ENCODE measurements around the gene ACAP3. TPM values are rescaled to one million over a fixed set of nuclear protein-coding genes. Genes with fewer than 3 reads are reported as not detected.

Gene ACAP3
- total and polyA plus RNA-seq, 9 donors = 28.2 to 63.5 (median 50.6) TPM

GRCh38 chr1:1244192-1244811 lies 63.4 kb downstream of the ACAP3 start:
- H3K4me1 ChIP-seq (ENCODE audit: control insufficient read depth, insufficient read depth, low read length) = peaks cover 28% of the 10 kb centered on the region
- H3K36me3 ChIP-seq (ENCODE audit: control insufficient read depth, insufficient read depth, low read length) = no peaks in the 10 kb centered on the region
- H3K27me3 ChIP-seq (ENCODE audit: control insufficient read depth, insufficient read depth, low read length) = peaks cover 52% of the 10 kb centered on the region
- 41% methylated on average over 27 of the region's 30 CpGs for WGBS (ENCODE audit: insufficient coverage)
- H3K27ac ChIP-seq (ENCODE audit: low read length) = no peak overlapping the region
- DNase-seq = no peak
- H3K4me3 ChIP-seq (ENCODE audit: low read length) = no peak overlapping the region
- H3K9me3 ChIP-seq (replicated peaks; ENCODE audit: control insufficient read depth, low read depth, low read length) = no peaks in the 10 kb centered on the region

GRCh38 chr1:1243807-1244191 lies 63.9 kb downstream of the ACAP3 start:
- Histone ChIP-seq H3K4me3 (ENCODE audit: low read length) (no peak overlapping the region), H3K27me3 (ENCODE audit: control insufficient read depth, insufficient read depth, low read length) (peaks cover 57% of the 10 kb centered on the region), H3K36me3 (ENCODE audit: control insufficient read depth, insufficient read depth, low read length) (no peaks in the 10 kb centered on the region), H3K4me1 (ENCODE audit: control insufficient read depth, insufficient read depth, low read length) (peaks cover 33% of the 10 kb centered on the region), H3K27ac (ENCODE audit: low read length) (no peak overlapping the region), H3K9me3 (replicated peaks; ENCODE audit: control insufficient read depth, low read depth, low read length) (no peaks in the 10 kb centered on the region)
- no peak for DNase-seq
- WGBS (ENCODE audit: insufficient coverage) = 38% methylated on average over 18 of the region's 23 CpGs

- no peak overlapping the region for H3K27ac ChIP-seq (ENCODE audit: low read length)
- 88% methylated on average over 18 of the region's 23 CpGs for WGBS (ENCODE audit: insufficient coverage)
- no peak overlapping the region for H3K4me3 ChIP-seq (ENCODE audit: low read length)
Observed at GRCh38 chr1:1243266-1243660, 64.5 kb downstream of the ACAP3 start.

GRCh38 chr1:1242461-1243265 lies 65.1 kb downstream of the ACAP3 start:
- no peaks in the 10 kb centered on the region for H3K36me3 ChIP-seq (ENCODE audit: control insufficient read depth, insufficient read depth, low read length)
- no peaks in the 10 kb centered on the region for H3K9me3 ChIP-seq (replicated peaks; ENCODE audit: control insufficient read depth, low read depth, low read length)
- no peak overlapping the region for H3K4me3 ChIP-seq (ENCODE audit: low read length)
- WGBS (ENCODE audit: insufficient coverage) = 82% methylated on average over 35 of the region's 41 CpGs
- H3K27me3 ChIP-seq (ENCODE audit: control insufficient read depth, insufficient read depth, low read length) = peaks cover 64% of the 10 kb centered on the region
- no peak for DNase-seq
- no peak overlapping the region for H3K27ac ChIP-seq (ENCODE audit: low read length)
- H3K4me1 ChIP-seq (ENCODE audit: control insufficient read depth, insufficient read depth, low read length) = peaks cover 44% of the 10 kb centered on the region

More at GRCh38 chr1:1243266-1243660, 64.5 kb downstream of the ACAP3 start:
- DNase-seq = no peak
- H3K36me3 ChIP-seq (ENCODE audit: control insufficient read depth, insufficient read depth, low read length) = no peaks in the 10 kb centered on the region
- peaks cover 38% of the 10 kb centered on the region for H3K4me1 ChIP-seq (ENCODE audit: control insufficient read depth, insufficient read depth, low read length)
- no peaks in the 10 kb centered on the region for H3K9me3 ChIP-seq (replicated peaks; ENCODE audit: control insufficient read depth, low read depth, low read length)
- H3K27me3 ChIP-seq (ENCODE audit: control insufficient read depth, insufficient read depth, low read length) = peaks cover 63% of the 10 kb centered on the region

Other genes with a start within 250 kb of the ACAP3 start
- 0.09 TPM for gene RNF223, start 233.6 kb downstream of the ACAP3 start, total RNA-seq
- under 1 TPM in 6 of 8 donors, not detected in 2; 0.08 to 0.23 (median 0.09) TPM for gene RNF223, start 233.6 kb downstream of the ACAP3 start, polyA plus RNA-seq (ENCODE audit: insufficient read depth in 1 of 8, insufficient read length in 8 of 8, low replicate concordance in 1 of 8)
- 4.5 TPM for gene C1orf159, start 191.8 kb downstream of the ACAP3 start, total RNA-seq
- 1 to 10 TPM; 4.5 to 8.4 (median 6.7) TPM for gene C1orf159, start 191.8 kb downstream of the ACAP3 start, polyA plus RNA-seq (ENCODE audit: insufficient read depth in 1 of 8, insufficient read length in 8 of 8, low replicate concordance in 1 of 8)
- 0.09 TPM for gene TTLL10, start 134.1 kb downstream of the ACAP3 start, total RNA-seq
- gene TTLL10, start 134.1 kb downstream of the ACAP3 start, polyA plus RNA-seq (ENCODE audit: insufficient read depth in 1 of 8, insufficient read length in 8 of 8, low replicate concordance in 1 of 8) = under 1 TPM in 7 of 8 donors, not detected in 1; 0.11 to 0.59 (median 0.37) TPM
- gene TNFRSF18, start 101.3 kb downstream of the ACAP3 start, total RNA-seq = 2.7 TPM
- 1 to 10 TPM; 1.8 to 7.4 (median 3.3) TPM for gene TNFRSF18, start 101.3 kb downstream of the ACAP3 start, polyA plus RNA-seq (ENCODE audit: insufficient read depth in 1 of 8, insufficient read length in 8 of 8, low replicate concordance in 1 of 8)
- gene TNFRSF4, start 93.8 kb downstream of the ACAP3 start, total RNA-seq = 3.2 TPM
- 1 to 10 TPM; 1.5 to 3.3 (median 2.0) TPM for gene TNFRSF4, start 93.8 kb downstream of the ACAP3 start, polyA plus RNA-seq (ENCODE audit: insufficient read depth in 1 of 8, insufficient read length in 8 of 8, low replicate concordance in 1 of 8)
- 57.2 TPM for gene SDF4, start 75.9 kb downstream of the ACAP3 start, total RNA-seq
- 100 to 1,000 TPM in 4 of 8 donors, 10 to 100 TPM in 4; 87.5 to 117 (median 99.6) TPM for gene SDF4, start 75.9 kb downstream of the ACAP3 start, polyA plus RNA-seq (ENCODE audit: insufficient read depth in 1 of 8, insufficient read length in 8 of 8, low replicate concordance in 1 of 8)
- gene B3GALT6, start 75.7 kb downstream of the ACAP3 start, total RNA-seq = 19.2 TPM
- gene B3GALT6, start 75.7 kb downstream of the ACAP3 start, polyA plus RNA-seq (ENCODE audit: insufficient read depth in 1 of 8, insufficient read length in 8 of 8, low replicate concordance in 1 of 8) = 10 to 100 TPM; 19.0 to 22.8 (median 21.4) TPM
- gene C1QTNF12, start 61.2 kb downstream of the ACAP3 start, total RNA-seq = 8.2 TPM
- gene C1QTNF12, start 61.2 kb downstream of the ACAP3 start, polyA plus RNA-seq (ENCODE audit: insufficient read depth in 1 of 8, insufficient read length in 8 of 8, low replicate concordance in 1 of 8) = 1 to 10 TPM; 1.9 to 8.7 (median 4.5) TPM
- 29.6 TPM for gene UBE2J2, start 34.1 kb downstream of the ACAP3 start, total RNA-seq
- gene UBE2J2, start 34.1 kb downstream of the ACAP3 start, polyA plus RNA-seq (ENCODE audit: insufficient read depth in 1 of 8, insufficient read length in 8 of 8, low replicate concordance in 1 of 8) = 10 to 100 TPM; 36.0 to 48.3 (median 41.5) TPM
- gene SCNN1D, start 27.5 kb downstream of the ACAP3 start, total RNA-seq = 2.9 TPM
- gene SCNN1D, start 27.5 kb downstream of the ACAP3 start, polyA plus RNA-seq (ENCODE audit: insufficient read depth in 1 of 8, insufficient read length in 8 of 8, low replicate concordance in 1 of 8) = 1 to 10 TPM; 2.9 to 8.5 (median 4.8) TPM
- gene PUSL1, start 667 bp upstream of the ACAP3 start, total RNA-seq = 7.8 TPM
- gene PUSL1, start 667 bp upstream of the ACAP3 start, polyA plus RNA-seq (ENCODE audit: insufficient read depth in 1 of 8, insufficient read length in 8 of 8, low replicate concordance in 1 of 8) = 1 to 10 TPM; 6.1 to 8.6 (median 7.2) TPM
- 55.9 TPM for gene INTS11, start 16.7 kb upstream of the ACAP3 start, total RNA-seq
- 100 to 1,000 TPM in 1 of 8 donors, 10 to 100 TPM in 7; 69.3 to 100 (median 86.6) TPM for gene INTS11, start 16.7 kb upstream of the ACAP3 start, polyA plus RNA-seq (ENCODE audit: insufficient read depth in 1 of 8, insufficient read length in 8 of 8, low replicate concordance in 1 of 8)
- 12.5 TPM for gene CPTP, start 16.9 kb upstream of the ACAP3 start, total RNA-seq
- 10 to 100 TPM; 14.7 to 19.6 (median 17.8) TPM for gene CPTP, start 16.9 kb upstream of the ACAP3 start, polyA plus RNA-seq (ENCODE audit: insufficient read depth in 1 of 8, insufficient read length in 8 of 8, low replicate concordance in 1 of 8)
- 2.4 TPM for gene TAS1R3, start 23.4 kb upstream of the ACAP3 start, total RNA-seq
- 1 to 10 TPM in 7 of 8 donors, under 1 TPM in 1; 0.96 to 3.8 (median 2.4) TPM for gene TAS1R3, start 23.4 kb upstream of the ACAP3 start, polyA plus RNA-seq (ENCODE audit: insufficient read depth in 1 of 8, insufficient read length in 8 of 8, low replicate concordance in 1 of 8)
- 45.8 TPM for gene DVL1, start 41.5 kb upstream of the ACAP3 start, total RNA-seq
- 10 to 100 TPM; 38.2 to 50.5 (median 46.7) TPM for gene DVL1, start 41.5 kb upstream of the ACAP3 start, polyA plus RNA-seq (ENCODE audit: insufficient read depth in 1 of 8, insufficient read length in 8 of 8, low replicate concordance in 1 of 8)
- gene MXRA8, start 50.6 kb upstream of the ACAP3 start, total RNA-seq = 87.9 TPM
- gene MXRA8, start 50.6 kb upstream of the ACAP3 start, polyA plus RNA-seq (ENCODE audit: insufficient read depth in 1 of 8, insufficient read length in 8 of 8, low replicate concordance in 1 of 8) = 100 to 1,000 TPM in 1 of 8 donors, 10 to 100 TPM in 7; 56.2 to 113 (median 83.5) TPM
- gene AURKAIP1, start 67.3 kb upstream of the ACAP3 start, total RNA-seq = 74.8 TPM
- 10 to 100 TPM; 66.7 to 93.6 (median 74.7) TPM for gene AURKAIP1, start 67.3 kb upstream of the ACAP3 start, polyA plus RNA-seq (ENCODE audit: insufficient read depth in 1 of 8, insufficient read length in 8 of 8, low replicate concordance in 1 of 8)
- gene CCNL2, start 91.4 kb upstream of the ACAP3 start, total RNA-seq = 124 TPM
- 100 to 1,000 TPM; 101 to 205 (median 156) TPM for gene CCNL2, start 91.4 kb upstream of the ACAP3 start, polyA plus RNA-seq (ENCODE audit: insufficient read depth in 1 of 8, insufficient read length in 8 of 8, low replicate concordance in 1 of 8)
- gene MRPL20, start 99.4 kb upstream of the ACAP3 start, total RNA-seq = 99.3 TPM
- 100 to 1,000 TPM in 5 of 8 donors, 10 to 100 TPM in 3; 97.9 to 121 (median 105) TPM for gene MRPL20, start 99.4 kb upstream of the ACAP3 start, polyA plus RNA-seq (ENCODE audit: insufficient read depth in 1 of 8, insufficient read length in 8 of 8, low replicate concordance in 1 of 8)
- 13.9 TPM for gene ANKRD65, start 113.3 kb upstream of the ACAP3 start, total RNA-seq
- 10 to 100 TPM; 10.6 to 24.1 (median 16.8) TPM for gene ANKRD65, start 113.3 kb upstream of the ACAP3 start, polyA plus RNA-seq (ENCODE audit: insufficient read depth in 1 of 8, insufficient read length in 8 of 8, low replicate concordance in 1 of 8)
- 32.9 TPM for gene VWA1, start 127.8 kb upstream of the ACAP3 start, total RNA-seq
- gene VWA1, start 127.8 kb upstream of the ACAP3 start, polyA plus RNA-seq (ENCODE audit: insufficient read depth in 1 of 8, insufficient read length in 8 of 8, low replicate concordance in 1 of 8) = 10 to 100 TPM; 58.5 to 99.5 (median 68.3) TPM
- gene ATAD3C, start 141.8 kb upstream of the ACAP3 start, total RNA-seq = 0.22 TPM
- gene ATAD3C, start 141.8 kb upstream of the ACAP3 start, polyA plus RNA-seq (ENCODE audit: insufficient read depth in 1 of 8, insufficient read length in 8 of 8, low replicate concordance in 1 of 8) = 1 to 10 TPM in 3 of 8 donors, under 1 TPM in 5; 0.28 to 1.2 (median 0.49) TPM
- gene ATAD3B, start 163.8 kb upstream of the ACAP3 start, total RNA-seq = 13.7 TPM
- 10 to 100 TPM in 7 of 8 donors, 1 to 10 TPM in 1; 9.6 to 16.5 (median 14.5) TPM for gene ATAD3B, start 163.8 kb upstream of the ACAP3 start, polyA plus RNA-seq (ENCODE audit: insufficient read depth in 1 of 8, insufficient read length in 8 of 8, low replicate concordance in 1 of 8)
- 13.5 TPM for gene ATAD3A, start 204.2 kb upstream of the ACAP3 start, total RNA-seq
- gene ATAD3A, start 204.2 kb upstream of the ACAP3 start, polyA plus RNA-seq (ENCODE audit: insufficient read depth in 1 of 8, insufficient read length in 8 of 8, low replicate concordance in 1 of 8) = 10 to 100 TPM; 15.8 to 22.0 (median 20.6) TPM
- 3.5 TPM for gene TMEM240, start 232.7 kb upstream of the ACAP3 start, total RNA-seq
- 1 to 10 TPM; 3.6 to 9.2 (median 4.9) TPM for gene TMEM240, start 232.7 kb upstream of the ACAP3 start, polyA plus RNA-seq (ENCODE audit: insufficient read depth in 1 of 8, insufficient read length in 8 of 8, low replicate concordance in 1 of 8)